HPDE6-E6E7 (cell line): Measurements from ENCODE around the gene IPO9.
A peak's percentile ranks its signal among the peaks of the same experiment; 100 is the strongest.

ENCODE experiments used
- DNase-seq: peaks from one replicate; pipeline ENCODE4 v3.0.0; 2011; ENCODE audit warnings: missing footprints; ENCODE audit errors: extremely low spot score

The IPO9 gene

DNA sequence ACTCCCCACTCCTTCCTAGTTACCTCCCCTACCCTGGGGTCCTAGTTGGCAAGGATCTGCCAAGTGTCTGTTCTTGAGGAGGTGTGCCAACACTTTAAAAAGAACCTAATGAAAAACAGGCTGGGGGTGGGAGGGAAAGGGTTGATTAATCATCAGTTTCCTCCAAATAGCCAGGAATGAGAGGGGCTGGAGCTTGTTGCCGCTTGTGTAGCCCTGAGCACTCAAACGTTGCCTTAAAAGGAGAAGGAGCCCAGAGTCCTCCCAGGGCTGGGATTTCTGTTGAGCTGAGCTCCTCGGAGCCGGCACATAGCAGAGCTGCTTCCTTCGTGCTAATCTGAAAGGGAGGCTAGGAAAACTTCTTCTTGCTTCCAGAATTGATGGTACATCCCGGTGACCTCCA is 75.6 kb downstream of the IPO9 start:
- DNase-seq, result peak; percentile 51

DNA sequence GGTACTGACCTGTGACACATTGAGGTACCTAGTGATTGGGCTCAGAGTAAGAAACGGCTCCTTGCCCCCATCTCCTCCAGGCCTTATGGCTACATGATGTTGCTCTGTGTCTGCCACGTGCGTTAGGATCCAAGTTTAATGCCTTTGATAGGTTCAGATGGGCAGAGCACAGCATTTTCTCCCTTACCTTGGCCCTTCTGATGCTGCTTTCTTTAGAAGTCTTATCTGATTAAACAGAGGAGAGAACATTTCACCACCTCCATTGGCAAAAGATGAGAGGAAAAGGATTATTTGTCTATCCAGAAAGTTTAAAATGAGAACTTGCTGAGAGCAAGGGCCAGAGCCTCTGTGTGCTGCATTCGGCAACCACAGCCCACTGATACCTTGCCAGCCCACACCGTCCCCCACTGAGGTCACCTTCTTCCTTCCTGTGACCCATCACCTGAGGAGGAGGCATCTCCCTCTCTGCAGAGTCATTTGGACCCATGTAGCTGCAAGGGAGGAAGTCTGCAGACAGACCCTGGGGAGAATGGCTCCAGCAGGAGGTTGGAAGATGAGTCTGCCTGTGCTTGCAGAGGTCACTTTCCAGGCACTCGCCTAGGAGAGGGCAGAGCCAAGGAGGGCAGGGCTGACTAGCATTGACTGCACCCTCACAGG is 76.4 kb downstream of the IPO9 start:
- no peak for DNase-seq

DNA sequence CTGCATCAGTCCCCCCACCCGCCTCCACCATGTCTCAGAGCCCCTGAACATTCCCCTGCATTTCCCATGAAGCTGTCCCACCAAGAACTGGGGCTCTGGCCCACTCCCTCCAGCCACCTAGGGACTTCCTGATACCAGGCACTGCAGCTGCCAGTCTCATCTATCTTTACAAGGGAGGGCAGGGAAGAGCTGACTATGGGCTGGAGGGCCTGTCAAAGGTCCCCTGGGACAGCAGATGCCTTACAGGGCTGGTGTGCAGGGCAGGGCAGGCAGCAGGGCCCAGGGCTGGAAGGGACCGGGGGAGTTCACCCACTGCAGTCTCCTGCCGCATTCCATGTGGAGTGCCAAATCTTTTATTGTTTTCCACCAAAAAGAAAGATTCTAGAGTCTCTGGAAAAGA is 77.4 kb downstream of the IPO9 start:
- DNase-seq, result no peak

DNA sequence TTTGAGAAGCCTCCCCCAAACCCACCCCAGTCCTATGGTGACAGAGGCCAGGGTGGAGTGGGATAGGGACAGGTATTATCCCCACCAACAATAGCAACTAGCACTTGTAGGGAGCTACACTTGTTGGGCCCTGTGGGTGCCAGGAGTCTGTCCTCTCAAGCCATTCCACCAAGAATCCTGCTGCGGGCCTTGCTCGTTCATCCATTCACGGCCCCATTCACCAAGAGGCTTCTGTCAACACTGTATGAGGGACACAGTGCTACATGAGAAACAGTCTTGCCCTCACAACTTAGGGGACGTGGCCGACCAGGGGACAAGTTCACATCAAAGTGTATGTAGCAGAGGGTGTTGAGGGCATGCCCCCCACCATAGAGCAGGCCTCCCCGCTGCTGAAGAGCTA is 78.7 kb downstream of the IPO9 start:
- no peak for DNase-seq

DNA sequence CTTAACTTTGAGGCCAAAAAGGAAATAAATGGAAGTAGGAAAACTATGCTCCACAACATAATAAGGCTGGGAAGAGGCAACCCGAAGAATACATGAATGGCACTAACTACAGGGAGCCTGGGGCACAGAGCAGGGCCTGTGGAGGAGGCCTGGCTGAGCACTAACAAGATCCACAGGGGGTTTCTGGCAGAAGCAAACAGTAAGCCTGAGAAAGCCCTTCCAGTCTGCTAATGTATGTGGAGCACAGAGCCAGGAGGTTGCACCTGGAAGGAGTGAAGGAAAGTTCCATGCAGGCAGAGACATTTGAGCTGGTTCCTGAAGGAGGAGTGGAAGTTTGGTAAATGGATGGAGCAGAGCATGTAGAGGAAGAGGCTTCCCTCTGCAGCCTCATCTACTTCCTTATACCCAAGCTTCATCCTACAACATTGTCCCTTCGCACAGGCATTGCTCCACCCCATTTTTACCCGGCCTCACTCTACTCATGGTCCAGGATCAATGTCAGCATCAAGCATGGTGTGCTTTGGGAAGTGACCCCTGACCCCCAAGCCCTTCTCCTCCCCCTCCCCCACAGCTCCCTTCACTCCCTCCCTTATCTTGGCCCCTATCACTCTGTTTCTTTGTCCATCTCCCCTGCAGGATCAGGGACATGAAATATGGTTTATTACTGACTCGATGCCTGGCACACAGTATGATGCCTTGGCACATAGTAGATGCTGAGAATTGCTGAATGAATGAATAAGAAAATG is 83.0 kb downstream of the IPO9 start:
- no peak for DNase-seq

DNA sequence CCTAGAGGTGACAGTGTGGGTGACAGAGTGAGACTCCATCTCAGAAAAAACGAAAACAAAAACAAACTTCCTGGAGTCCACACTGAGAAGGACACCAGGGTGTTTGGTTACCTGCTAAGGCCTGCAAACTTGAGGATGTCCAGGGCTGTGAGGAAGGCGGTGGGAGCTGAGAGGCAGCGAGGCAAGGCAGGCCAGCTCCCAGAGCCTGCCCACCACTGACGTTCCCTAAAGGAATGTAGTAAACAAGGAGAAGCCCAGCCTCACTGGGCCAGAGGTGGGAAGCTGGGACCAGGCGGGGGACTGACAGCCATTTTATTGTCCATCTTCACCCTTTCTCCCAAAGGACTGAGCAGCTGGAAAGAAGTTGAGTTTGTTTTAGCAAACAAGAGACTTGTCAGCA is 83.9 kb downstream of the IPO9 start:
- no peak for DNase-seq

DNA sequence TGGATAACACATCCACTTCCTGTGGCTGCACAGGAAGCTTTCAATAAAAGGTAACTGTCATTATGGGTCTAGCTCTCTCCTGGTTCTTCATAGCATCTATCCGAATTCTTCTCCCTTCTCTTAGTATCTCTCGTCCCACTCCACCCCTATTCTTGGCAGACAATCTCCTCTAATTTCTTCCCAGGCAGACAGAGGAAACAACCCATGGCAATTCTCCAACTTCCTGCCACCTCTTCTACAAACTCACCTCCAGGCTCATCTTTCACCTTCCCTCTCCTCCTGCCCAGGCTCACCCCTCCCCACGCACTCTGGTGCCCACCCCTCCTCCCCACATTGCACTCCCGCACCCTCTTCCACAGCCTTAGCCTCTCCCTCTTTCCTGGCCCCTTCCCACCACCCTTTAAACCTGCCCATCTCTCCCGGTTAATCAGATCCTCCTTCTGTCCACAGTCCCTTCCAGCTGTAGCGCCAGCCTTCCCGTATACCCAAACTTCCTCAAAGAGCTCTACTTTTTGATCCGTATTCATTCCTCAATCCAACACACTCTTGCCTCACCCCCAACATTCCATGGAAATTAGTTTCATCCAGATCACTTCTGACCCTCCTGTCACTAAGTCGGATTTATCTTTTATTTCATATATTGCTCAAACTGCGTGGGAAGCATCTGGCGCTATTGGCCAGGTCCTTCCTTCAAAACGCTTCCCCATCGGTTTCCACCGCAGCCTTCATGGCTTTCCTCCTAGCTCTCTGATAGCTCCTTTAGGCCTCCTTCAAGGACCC is 85.7 kb downstream of the IPO9 start:
- no peak for DNase-seq

DNA sequence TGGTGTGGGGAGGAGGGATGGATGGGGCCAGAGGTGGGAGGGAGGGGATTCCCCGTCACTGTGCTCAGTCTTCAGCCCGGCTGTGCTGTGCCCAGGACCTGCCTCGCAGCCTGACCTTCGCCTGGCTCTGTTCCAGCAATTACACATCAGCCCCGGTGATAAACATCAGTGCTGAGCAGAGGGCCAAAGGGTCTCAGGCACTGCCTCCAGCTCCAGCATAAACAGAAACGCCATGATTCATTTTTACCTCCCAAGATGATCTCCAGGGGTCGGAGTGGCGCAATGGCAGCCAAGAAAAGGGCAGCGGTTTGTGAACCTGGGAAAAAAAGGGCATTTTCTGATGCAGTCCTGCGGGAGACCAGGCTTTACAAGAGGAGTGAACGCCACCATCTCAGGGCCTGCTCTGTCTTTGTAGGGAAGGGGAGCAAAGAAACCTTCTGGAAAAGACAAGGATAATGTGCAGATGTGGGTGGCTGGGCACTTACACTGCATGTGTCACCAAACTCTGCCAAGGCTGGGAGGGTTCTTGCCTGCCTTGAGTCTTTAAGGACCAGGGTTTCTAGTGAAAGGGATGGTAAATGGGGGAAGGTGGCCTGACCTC is 87.8 kb downstream of the IPO9 start:
- no peak for DNase-seq

DNA sequence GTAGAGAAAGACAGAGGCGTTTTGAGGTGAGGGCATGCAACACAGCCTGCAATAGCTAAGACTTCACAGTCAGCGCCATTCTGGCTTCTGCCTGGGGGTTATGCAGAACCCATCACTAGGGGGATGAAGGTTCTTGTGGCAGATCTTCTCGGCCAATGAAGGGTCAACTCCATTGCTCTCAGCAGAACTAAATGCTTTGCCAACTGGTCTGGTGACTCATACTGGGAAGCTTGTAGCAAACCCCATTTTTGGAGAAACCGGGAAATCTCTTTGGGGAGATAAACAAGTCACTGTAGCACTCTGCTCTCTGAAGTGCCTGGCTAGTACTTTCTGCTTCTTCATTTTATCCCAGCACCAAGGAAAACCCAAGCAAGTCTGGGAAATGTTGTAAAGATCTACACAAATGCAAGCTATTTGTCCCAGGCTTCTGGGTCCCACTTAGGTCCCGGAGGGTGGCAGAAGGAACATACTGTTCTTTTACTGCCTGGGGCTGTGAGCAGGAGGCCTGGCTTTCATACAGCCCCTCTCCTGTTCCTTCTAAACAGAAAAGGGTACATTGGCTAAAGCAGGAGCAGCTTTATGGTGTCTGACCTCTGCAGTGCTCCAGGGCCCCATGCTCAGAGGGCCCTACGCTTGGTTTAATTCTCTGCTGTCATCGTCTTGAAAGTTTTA is 88.5 kb downstream of the IPO9 start:
- DNase-seq, result no peak

DNA sequence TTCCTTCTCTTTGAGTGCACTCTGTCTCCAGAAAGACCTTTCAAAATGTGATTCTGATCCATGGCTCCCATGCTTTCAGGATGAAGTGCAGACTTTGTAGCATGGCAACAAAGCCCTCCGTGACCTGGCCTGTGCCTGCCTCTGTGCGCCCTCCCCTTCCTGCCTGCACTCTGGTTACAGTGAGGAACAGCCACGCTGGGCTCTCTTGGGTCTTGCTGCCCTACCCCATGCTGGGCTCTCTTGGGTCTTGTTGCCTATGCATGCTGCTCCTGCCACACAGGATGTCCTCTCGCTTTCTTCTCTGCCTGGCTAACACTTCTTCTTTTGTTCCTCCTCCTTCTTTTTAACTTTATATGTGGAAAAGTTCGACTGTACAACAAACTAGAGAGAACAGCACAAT is 89.4 kb downstream of the IPO9 start:
- DNase-seq, result no peak

DNA sequence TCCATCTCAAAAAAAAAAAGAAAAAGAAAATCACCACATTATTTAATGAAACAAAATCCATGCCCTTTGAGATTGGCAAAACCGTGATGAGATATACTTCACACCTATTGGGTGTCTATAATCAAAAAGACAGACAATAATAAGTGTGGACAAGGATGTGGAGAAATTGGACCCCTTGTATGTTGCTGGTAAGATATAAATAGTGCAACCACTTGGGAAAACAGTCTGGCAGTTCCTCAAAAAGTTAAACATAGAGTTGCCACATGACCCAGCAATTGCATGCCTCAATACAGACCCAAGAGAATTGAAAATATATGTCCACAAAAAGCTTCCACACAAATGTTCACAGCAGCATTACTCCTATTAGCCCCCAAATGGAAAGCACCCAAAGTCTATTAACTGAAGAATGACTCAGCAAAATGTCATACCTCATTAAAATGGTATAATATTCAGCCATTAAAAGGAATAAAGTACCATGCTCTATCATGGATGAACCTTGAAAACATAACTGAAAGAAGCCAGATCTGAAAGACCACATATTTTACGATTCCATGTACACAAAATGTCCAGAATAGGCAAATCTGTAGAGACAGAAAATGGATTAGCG is 93.1 kb downstream of the IPO9 start:
- no peak for DNase-seq

DNA sequence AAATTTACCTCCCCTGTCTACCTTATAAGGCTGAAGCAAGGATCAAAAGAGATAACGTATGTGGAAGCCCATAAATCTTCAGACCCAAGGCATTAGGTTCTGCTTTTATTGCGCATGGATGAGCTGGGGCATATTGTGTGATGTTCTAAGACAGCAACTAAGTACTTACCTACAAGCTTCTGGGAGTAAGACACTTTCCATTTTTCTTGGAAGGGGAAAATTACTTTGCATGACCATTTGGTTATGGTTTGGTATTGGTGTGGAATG is 96.3 kb downstream of the IPO9 start:
- no peak for DNase-seq

DNA sequence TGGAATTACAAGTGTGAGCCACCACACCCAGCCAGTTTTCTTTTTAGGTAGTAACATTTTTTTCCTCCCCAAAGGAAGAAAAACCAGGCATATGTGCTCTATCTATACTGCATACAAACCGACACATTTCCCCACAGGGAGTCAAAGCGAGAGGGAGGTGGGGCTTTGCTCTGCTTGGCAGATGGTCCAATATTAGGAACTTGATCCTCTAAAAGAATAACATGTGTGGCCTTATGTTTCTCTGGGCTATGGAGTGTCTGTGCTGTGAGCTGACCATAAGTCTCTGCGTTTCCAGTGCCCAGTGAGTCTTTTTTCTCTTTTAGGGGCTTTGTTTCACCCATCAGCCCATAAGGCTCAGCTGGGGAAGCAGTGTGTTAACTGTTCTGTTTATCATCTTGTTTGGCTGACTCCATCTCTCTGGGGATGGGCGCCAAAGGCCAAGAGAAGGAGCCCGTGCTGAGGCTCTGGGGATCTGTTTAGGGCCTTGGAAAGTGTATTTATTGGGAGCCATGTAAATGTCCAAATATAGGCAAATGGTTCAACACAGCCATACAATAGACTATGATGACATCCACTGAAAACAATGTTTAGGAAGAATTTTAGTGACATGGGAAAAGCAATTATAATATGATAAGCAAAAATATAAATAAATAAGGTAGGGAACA is 97.2 kb downstream of the IPO9 start:
- DNase-seq, result no peak

DNA sequence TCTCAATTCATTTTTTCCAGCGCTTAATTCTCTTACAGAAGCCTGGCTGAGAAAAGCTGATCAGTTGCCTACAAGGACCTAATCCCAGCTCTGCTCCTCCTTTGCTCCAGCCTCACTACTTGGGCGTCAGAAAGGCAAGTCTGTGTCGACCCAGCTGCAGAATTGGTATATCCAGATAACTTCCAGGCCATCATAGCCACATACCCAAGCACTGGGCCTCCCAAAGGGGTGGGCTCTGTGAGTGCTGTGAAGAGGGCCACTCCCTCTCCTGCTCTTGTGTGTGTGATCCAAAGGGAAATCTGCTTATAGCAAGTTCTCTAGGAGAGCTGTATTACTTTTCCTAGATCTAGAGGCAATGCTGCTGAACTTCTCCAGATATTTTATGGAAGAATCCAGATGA is 99.3 kb downstream of the IPO9 start:
- DNase-seq, result no peak

DNA sequence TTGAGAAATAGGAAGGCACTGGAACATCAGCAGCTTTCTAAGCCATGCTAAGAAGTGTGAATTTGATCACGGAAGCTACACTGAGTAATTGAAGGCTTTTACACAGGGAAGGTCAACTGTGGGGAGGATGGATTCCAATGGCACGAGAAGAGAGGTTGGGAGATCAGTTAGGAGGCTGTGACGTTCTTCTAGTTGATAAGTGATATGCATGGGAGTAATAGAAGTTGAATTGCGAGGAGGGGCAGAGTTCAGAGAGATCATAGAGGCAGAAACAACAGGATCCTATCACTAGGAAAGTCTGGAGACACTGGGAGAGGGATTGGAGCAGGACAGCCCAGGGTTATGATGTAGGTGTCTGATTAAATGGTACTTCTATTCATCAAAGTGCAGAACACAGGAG is 101.2 kb downstream of the IPO9 start:
- DNase-seq, result no peak

DNA sequence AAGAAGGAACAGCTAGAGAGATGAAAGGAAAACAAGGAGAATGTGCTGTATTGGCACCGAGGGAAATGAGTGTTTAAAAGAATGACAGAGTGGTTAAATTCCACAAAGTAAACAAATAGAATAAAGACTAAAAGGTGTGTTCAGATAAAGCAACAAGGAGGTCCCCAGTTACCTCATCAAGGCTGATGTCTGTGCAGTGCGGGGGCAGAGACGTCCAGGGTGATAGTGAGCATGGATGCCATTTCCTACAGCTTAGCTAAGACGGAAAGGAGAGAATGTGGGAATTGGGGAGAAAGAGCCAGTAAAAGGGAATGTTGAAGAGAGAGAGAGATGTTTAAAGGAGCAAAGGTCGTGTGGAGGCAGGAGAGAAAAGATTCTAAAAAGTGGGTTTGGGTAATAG is 101.8 kb downstream of the IPO9 start:
- no peak for DNase-seq
